GM19238 (cell line): ENCODE measurements around the gene ANKRD63.

Experiments used
- DNase-seq: peaks from one replicate; pipeline ENCODE4 v3.0.0; 2011; ENCODE audit warnings: low spot score; ENCODE audit not compliant: insufficient read length

The ANKRD63 gene

GRCh38 chr15:40313531-40314398 is 30.9 kb upstream of the ANKRD63 start:
- DNase-seq: no peak

DNA sequence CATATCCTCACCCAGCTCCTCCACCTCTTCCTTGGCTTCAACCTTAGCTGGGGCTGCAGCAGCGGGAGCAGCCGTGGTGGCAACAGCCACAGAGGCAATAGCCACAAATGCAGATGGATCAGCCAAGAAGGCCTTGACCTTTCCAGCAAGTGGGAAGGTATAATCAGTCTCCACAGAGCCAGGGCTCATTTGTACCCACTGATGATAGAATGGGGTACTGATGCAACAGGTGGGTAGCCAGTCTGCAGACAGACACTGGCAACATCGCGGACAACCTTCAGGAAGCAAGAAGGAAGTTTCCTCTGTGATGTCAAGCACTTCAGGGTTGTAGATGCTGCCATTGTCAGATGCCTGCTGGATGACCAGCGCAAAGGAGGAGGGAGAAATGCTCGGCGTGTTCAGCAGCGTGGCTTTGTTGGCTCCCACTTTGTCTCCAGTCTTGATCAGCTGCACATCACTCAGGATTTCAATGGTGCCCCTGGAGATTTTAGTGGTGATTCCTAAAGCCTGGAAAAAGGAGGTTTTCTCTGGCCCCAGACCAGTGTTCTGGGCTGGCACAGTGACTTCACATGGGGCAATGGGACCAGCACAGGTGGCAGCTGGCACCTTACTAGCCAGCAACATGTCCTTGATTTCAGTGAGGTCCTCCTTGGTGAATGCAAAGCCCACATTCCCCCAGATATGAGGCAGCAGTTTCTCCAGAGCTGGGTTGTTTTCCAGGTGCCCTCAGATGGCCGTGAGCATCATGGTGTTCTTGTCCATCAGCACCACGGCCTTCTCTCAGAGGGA is 29.7 kb upstream of the ANKRD63 start:
- DNase-seq: no peak

- no peak for DNase-seq
Observed at GRCh38 chr15:40310993-40311392, 28.1 kb upstream of the ANKRD63 start.

DNA sequence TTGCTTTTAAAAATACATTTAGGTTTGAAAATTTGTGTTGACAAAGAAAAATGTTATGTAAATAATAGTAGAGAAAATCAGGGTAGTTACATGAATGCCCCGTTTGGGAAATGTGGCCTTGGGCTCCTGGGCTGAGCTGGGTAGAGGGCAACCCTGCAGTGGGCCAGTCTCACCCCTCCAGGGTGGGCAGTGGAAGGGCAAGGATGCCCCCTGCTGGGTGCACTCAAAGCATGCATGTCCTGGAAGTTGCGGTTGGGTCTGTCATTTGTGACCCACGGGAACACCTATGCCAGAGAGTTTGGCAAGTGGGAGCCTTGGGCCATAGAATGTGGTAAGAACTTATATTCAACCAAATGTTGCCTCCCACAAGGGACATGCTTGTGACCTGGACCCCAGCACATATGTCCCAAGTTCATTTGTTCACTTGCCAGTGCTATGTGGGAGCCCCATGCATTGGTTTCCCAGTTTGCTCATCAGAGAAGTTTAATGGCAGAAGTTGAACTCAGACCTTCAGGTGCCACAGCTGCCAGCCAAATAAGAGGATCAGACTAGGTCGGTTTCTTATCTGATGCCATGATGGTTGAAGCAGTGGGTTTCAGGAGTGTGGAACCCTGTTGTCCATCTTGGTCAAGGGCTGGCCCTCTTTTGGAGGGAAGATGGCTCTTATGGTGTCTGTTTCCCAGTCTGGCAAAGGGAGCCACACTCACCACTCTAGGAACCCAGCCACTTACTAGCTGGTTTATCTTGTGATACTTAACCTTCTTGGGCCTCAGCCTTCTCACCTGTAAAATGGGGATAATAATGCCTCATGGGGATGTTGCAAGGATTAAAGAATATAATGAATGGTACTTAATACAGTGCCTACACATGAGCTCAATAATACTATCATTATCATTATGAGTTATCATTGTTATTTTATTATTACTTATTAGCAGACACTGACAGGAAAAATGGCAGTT is 27.4 kb upstream of the ANKRD63 start:
- no peak for DNase-seq

DNA sequence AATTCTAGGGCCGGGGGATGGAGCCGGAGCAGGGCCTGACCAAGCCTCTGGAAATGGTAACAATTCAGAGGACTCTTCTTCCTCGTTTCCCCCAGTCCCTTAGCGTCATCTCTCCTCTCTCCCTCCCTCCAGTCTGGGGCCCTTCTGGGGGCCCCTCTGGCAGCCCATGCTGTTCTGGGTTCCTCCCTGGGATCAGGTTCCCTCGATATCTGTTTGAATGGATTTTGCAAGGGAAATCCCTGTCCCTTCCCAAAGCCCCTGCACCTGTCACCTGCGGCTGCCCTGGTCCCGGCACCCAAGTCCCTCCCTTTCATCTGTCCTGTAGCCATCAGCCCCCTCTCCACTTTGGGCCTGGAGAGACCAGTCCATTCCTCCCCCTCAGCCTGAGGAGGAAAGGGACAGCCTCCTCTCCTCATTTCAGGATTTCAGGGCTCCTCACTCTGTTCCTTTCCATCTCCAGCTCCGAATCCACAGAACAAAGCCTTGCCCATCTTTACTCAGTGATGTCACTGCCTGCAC is 26.5 kb upstream of the ANKRD63 start:
- no peak for DNase-seq

DNA sequence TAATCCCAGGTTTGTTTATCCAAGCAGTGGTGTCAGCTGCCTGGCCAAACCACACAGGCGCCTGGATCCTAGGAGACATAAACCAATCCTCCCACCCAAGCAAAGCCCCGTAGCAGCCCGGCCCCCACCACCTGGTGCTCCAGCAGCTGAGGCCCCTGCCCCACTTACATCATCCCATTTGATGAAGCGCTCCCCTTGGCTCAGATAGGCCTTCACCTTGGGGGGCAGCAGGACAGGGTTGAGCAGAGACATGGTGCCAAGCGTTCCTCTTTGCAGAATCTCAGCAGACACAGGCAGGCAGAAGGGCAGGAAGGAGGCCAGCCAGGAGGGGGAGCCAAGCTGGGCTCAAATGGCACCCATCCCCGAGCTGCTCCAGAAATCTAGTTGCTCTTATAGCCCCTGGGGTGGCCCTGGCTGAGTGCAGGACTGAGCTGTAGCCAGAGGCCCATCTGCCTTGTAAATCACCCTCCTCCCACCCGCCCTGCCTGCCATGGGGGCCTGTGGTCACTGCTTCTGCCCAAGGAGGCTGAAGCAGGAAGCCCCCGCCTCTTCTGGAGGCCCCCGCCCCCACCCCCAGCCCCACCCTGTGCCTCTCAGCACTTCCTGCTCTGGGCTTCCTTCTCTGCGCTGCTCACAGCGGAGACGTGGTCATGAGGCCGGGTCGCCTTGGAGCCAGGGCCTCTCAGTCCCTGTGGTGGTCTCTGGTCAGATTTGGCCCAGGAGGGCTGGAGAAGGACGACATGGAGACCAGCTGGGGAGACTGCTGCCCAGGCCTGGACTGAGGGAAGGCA is 24.8 kb upstream of the ANKRD63 start, which contains the start of gene PLCB2:
Gene PLCB2, minus strand, starts transcription at position 515 of the 791 bp plus-strand sequence. Its CDS starts 263 bp downstream, at position 252.
- DNase-seq: peak; percentile 72

DNA sequence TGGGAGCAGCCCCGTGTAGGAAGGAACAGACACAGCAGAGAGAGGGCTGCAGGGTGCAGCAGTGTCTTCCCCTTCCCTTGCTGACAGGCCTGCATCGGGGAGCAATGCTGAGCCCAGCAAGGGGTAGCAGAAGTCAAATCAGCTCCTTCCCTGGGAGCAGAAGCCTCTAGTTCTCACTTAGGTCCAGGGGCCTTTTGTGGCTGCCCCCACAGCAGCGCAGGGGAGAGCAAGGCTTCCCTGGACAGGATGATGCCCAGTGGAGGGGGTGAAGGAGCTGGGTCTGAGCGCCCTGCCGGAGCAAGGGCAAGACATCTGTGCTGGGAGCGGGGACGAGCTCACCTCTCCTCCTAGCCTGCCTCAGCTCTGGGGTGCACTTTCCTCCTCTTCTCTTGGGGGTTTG is 24.0 kb upstream of the ANKRD63 start:
- DNase-seq: peak; percentile 46

DNA sequence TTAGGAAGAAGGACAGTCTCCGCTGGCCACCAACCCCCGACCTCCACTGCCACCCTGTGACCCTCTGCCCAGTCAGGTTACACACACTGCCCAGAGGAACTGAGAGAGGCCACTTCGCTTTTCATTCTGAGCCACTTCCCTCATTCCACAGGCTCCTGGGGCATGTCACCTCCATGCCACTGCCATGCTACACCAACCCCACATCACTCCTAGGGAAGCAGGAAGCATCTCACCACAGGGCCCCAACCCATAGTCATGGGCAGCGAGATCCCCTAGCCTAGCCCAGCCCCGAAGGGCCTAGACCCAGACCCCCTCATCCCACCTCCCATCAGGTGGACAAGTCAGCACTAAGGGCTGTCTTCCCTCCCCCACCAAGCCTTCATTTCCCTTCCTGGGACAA is 23.5 kb upstream of the ANKRD63 start:
- DNase-seq: no peak

- no peak for DNase-seq
Observed at GRCh38 chr15:40305281-40305680, 22.4 kb upstream of the ANKRD63 start.

DNA sequence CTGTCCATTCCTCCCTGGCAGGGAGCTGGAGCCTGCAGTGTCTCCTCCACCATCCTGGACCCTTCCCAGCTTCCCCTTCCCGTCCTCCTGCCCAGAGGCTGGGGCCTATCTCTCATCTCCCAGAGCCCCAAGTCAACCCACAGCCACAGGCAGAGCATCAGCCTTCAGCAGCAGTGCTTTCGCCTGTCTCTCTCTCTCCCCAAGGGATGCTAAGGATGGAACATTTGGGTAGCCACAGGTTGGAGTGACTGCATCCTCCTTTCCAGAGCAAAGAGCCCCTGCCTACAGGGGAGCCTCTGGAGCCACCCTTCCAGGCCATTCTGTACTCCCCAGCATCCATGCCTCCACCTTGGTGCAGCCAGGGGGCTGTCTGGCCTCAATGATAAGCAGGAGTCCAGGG is 20.7 kb upstream of the ANKRD63 start:
- DNase-seq: no peak

DNA sequence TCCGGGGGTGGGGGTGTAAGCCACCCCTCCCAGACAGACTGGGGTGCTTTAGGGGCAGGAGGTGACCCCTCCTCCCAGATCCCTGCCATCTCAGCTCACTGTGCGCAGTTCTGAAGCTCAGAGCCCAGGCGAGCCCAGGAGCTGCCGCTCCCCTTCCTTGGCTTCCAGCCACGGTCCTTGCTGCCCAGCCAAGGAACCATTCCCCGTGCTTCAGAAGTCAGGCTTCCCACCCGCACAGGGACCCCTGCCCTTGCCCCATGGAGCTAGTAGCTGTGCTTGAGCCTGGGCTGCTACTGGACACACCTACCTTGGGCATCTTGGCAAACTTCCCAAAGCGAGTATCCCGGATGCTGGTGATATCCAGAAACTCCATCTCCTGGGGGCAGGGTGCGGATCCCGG is 20.1 kb upstream of the ANKRD63 start:
- no peak for DNase-seq

DNA sequence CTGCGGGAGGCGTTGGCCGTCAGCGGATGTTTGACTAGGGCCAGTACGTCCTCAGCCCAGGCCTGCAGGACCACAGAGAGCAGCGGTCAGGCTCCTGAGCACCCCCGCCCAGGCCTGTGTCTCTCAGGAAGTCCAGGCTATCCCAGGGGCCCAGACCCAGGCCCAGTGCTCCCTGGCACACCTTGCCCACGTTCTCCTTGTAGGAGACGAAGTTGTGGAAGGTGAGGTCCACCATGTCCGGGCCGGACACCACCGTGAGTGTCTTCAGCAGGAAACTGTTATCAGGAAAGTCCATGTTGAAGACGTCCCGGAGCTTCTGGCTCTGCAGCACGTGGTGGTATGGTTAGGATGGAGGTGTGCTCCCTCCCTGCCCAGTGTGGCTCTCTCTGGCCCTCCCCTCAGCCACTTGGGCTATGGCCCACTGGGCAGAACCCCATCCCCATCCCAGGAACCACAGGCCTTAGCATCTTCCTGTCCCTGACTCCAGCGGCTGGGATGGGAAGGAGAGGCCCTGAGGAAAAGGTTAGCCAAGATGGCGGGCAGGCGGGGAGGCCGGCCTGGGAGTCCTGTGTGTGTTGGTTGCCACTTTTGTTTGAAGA is 19.5 kb upstream of the ANKRD63 start:
- DNase-seq: no peak

DNA sequence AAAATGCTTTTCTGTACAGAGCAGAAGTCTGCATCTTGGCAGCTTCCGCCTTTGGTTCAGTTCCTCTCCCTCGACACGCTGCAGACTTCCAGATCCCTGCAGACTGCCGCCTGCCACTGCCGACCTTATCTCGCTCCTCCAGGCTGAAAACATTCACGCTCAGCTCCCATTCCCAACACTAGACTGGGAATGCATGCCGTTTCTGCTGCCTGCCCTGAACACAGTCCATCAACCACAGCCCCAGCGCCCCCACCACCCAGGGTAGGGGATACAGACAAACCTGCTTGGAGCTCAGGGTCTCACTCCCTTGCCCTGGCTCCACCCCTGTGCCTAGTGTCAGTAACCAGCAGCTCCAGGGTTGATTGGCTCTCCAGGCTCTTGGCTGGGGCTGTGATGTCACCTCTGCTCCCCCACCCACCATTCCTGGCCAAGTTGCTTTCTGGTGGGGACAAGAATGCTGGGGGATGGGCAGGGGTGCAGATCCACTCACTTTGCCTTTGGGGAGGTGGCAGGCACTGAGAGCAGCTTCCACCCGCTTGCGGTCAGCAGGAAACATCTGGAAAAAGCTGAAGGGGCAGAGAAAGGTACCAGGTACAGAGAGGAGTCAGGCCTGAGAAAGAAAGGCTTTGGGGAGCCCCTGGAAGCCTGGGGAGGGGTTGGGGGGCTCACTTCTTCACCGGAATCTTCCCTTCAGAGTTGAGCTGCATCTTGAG is 18.8 kb upstream of the ANKRD63 start:
- no peak for DNase-seq

DNA sequence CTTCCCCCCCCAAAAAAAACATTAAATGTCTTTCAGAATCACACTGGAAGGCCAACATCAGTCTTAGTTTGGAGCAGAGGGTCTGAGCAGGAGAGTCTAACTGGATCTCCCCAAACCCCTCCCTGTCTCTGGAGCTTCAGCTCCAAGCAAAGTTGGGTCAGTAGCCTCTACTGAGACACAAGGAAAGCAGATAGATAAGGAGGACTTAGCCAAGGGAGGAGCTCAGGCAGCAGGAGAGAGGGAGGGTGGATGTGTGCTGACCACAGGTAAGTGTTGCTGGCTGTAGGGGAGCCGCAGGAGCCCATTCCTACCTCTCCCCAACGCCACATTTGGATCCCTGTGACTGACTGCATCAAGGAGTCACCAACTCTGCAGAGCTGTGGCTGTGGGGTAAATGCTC is 17.9 kb upstream of the ANKRD63 start:
- DNase-seq: no peak

GRCh38 chr15:40300367-40300766 is 17.5 kb upstream of the ANKRD63 start:
- DNase-seq: no peak

- DNase-seq: no peak
Observed at GRCh38 chr15:40298216-40298935, 15.5 kb upstream of the ANKRD63 start.

DNA sequence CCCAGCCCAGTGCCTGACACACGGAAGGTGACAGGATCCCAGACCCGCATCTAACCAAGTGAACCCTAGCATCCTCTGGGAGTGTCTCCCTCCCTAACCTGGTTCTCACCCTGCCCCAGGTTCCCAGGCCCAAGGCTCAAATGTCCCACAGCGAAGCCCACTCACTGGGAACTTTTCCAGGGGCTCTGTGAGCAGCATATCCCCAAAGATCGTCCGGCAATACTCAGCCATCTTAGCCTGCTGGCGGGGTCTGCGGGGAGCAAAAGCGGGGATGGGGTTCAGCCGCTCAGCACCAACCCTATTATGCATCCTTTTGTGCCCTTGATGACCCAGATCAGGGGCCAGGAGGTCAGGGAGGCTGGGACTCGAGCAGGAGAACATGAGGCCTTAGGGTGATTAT is 14.5 kb upstream of the ANKRD63 start:
- no peak for DNase-seq

DNA sequence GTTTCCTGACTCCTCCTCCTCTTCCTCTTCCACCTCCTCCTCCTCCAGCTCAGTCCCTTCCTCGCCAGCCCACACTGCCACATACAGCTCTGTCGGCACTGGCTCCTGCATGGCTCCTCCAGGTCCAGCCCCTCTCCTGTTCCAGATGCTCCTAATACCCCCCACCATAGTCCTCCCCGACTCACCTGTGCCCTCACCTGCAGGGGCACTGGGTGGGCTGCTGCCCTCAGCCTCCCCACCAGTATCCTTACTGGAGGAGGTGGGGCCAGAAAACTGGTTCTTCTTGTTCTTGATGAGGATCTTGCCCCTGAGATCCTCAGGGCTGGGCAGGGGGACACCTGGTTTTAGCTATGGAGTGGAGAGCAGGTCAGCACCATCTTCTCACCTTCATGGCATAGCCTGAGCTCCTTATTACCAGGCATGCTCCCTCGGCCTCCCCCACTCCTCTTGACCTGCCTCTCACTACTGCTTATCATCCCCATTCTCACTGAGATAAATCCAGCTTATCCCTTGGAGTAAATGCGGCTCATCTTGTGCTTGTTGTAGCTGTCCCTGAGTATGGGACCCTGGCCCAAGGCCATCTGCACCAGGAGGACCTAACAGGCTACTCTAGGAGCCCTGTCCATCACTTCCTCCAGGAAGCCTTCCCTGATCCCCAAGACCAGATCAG is 13.8 kb upstream of the ANKRD63 start:
- no peak for DNase-seq
